ENCODE measurements around the gene FBXL7. TPM values are rescaled to one million over a fixed set of nuclear protein-coding genes. Genes with fewer than 3 reads are reported as not detected.

The FBXL7 gene
- total RNA-seq, 1 experiment from 2014 or later, result not detected

- Histone ChIP-seq H3K4me3 (no peak overlapping the region), H3K27me3 (ENCODE audit: insufficient read depth, low read depth) (no peaks in the 10 kb centered on the region), H4K20me1 (ENCODE audit: insufficient read depth) (no peaks in the 10 kb centered on the region), H3K79me2 (ENCODE audit: low read depth) (no peaks in the 10 kb centered on the region), H3K4me2 (no peak overlapping the region), H3K9me2 (ENCODE audit: insufficient read depth) (no peaks in the 10 kb centered on the region), H3K9me3 (ENCODE audit: insufficient read depth, low read depth) (no peaks in the 10 kb centered on the region), H3K36me3 (ENCODE audit: low read depth) (no peaks in the 10 kb centered on the region), H3K27ac (no peak overlapping the region), H2AFZ (no peak overlapping the region), H3K4me1 (replicated peaks; ENCODE audit: insufficient read depth) (no peaks in the 10 kb centered on the region), H3F3A (ENCODE audit: insufficient read depth, low read depth) (no peaks in the 10 kb centered on the region)
- ChIA-PET POLR2A (ENCODE audit: unreplicated experiment) (interaction anchor here (0.9 kb wide), 1 partner anchor 87 kb away, joined by 6 read pairs; no protein-coding TSS in a partner anchor), CTCF (no interaction called here)
- TF ChIP-seq EZH2 (IDR thresholded peaks at IDR 0.05; ENCODE audit: low read depth) (no peak), CTCF (conservative IDR thresholded peaks at IDR 0.05) (no peak)
- intact Hi-C loops (cut with micrococcal nuclease; ENCODE audit: unreplicated experiment), result no loop called here
- BruUV-seq (replicated peaks), result no TSS peak
- DNase-seq, result no peak
Observed at GRCh38 chr5:15902066-15902465, 402.1 kb downstream of the FBXL7 start.

- Histone ChIP-seq H2AFZ (no peak overlapping the region), H3K4me1 (replicated peaks; ENCODE audit: insufficient read depth) (no peaks in the 10 kb centered on the region), H3K27ac (no peak overlapping the region), H3K79me2 (ENCODE audit: low read depth) (no peaks in the 10 kb centered on the region), H3F3A (ENCODE audit: insufficient read depth, low read depth) (no peaks in the 10 kb centered on the region), H3K9me2 (ENCODE audit: insufficient read depth) (no peaks in the 10 kb centered on the region), H3K9me3 (ENCODE audit: insufficient read depth, low read depth) (no peaks in the 10 kb centered on the region), H3K4me3 (no peak overlapping the region), H4K20me1 (ENCODE audit: insufficient read depth) (no peaks in the 10 kb centered on the region), H3K27me3 (ENCODE audit: insufficient read depth, low read depth) (no peaks in the 10 kb centered on the region), H3K4me2 (no peak overlapping the region), H3K36me3 (ENCODE audit: low read depth) (no peaks in the 10 kb centered on the region)
- no peak for DNase-seq
- no TSS peak for BruUV-seq (replicated peaks)
- TF ChIP-seq EZH2 (IDR thresholded peaks at IDR 0.05; ENCODE audit: low read depth), result no peak
- TF ChIP-seq CTCF (conservative IDR thresholded peaks at IDR 0.05), result no peak
- intact Hi-C loops (cut with micrococcal nuclease; ENCODE audit: unreplicated experiment), result no loop called here
- POLR2A ChIA-PET (ENCODE audit: unreplicated experiment), result no interaction called here
- CTCF ChIA-PET, result no interaction called here
Observed at GRCh38 chr5:15904899-15905830, 405.2 kb downstream of the FBXL7 start.

GRCh38 chr5:15914638-15915037 is 414.7 kb downstream of the FBXL7 start:
- no TSS peak for BruUV-seq (replicated peaks)
- H4K20me1 ChIP-seq (ENCODE audit: insufficient read depth), result no peaks in the 10 kb centered on the region; the same call in 1 of the 2 replicates
- no peaks in the 10 kb centered on the region for H3K9me3 ChIP-seq (ENCODE audit: insufficient read depth, low read depth)
- H3K4me1 ChIP-seq (replicated peaks; ENCODE audit: insufficient read depth), result no peaks in the 10 kb centered on the region
- no peak overlapping the region for H2AFZ ChIP-seq
- no peak overlapping the region for H3K27ac ChIP-seq
- no peaks in the 10 kb centered on the region for H3K36me3 ChIP-seq (ENCODE audit: low read depth)
- peaks cover 24% of the 10 kb centered on the region; the same call in 1 of the 2 replicates for H3K27me3 ChIP-seq (ENCODE audit: insufficient read depth, low read depth)
- no peak for DNase-seq
- ChIA-PET POLR2A (ENCODE audit: unreplicated experiment) (no interaction called here), CTCF (interaction anchor here (0.6 kb wide), 1 partner anchor 544 kb away, joined by 4 read pairs; no protein-coding TSS in a partner anchor)
- H3K4me3 ChIP-seq, result peak overlapping the region; percentile 5; the same call in 1 of the 2 replicates
- peak overlapping the region; percentile 34 for H3K4me2 ChIP-seq
- no peaks in the 10 kb centered on the region for H3K79me2 ChIP-seq (ENCODE audit: low read depth)
- H3K9me2 ChIP-seq (ENCODE audit: insufficient read depth), result no peaks in the 10 kb centered on the region
- intact Hi-C loops (cut with micrococcal nuclease; ENCODE audit: unreplicated experiment), result no loop called here
- no peaks in the 10 kb centered on the region for H3F3A ChIP-seq (ENCODE audit: insufficient read depth, low read depth)
- no peak for TF ChIP-seq EZH2 (IDR thresholded peaks at IDR 0.05; ENCODE audit: low read depth)
- TF ChIP-seq CTCF (conservative IDR thresholded peaks at IDR 0.05), result no peak
